Pons (tissue), 1 donor: ENCODE results near the gene MLLT1.
"Not testable (repeated sequence)": the region's sequence is repeated elsewhere in the genome, so short reads cannot be mapped to it uniquely, and the experiment has no call there.

Source experiments
- DNase-seq: peaks from one replicate; pipeline ENCODE4 v3.0.0-alpha.2; 2016; ENCODE audit warnings: low spot score

Gene MLLT1

GRCh38 chr19:6279931-6280591 is at the start of gene MLLT1:
TSS of gene MLLT1 (minus strand) at chr19:6279975. CDS start at chr19:6279784, 191 bp downstream.
- peak; percentile 93 for DNase-seq

- DNase-seq, result no peak
Observed at GRCh38 chr19:6326815-6327214, 47.0 kb upstream of the MLLT1 start.

GRCh38 chr19:6325614-6326013 is 45.8 kb upstream of the MLLT1 start:
- DNase-seq, result no peak

- no peak for DNase-seq
Observed at GRCh38 chr19:6324757-6325156, 45.0 kb upstream of the MLLT1 start.

GRCh38 chr19:6322284-6322683 is 42.5 kb upstream of the MLLT1 start:
- no peak for DNase-seq

GRCh38 chr19:6319376-6319775 is 39.6 kb upstream of the MLLT1 start:
- no peak for DNase-seq

GRCh38 chr19:6318772-6319171 is 39.0 kb upstream of the MLLT1 start:
- no peak for DNase-seq

GRCh38 chr19:6315646-6316045 is 35.9 kb upstream of the MLLT1 start:
- DNase-seq, result not testable (repeated sequence)

GRCh38 chr19:6313398-6313969 is 33.7 kb upstream of the MLLT1 start:
- no peak for DNase-seq

GRCh38 chr19:6312018-6312417 is 32.2 kb upstream of the MLLT1 start:
- DNase-seq, result no peak

- DNase-seq, result no peak
Observed at GRCh38 chr19:6298413-6298812, 18.6 kb upstream of the MLLT1 start.

GRCh38 chr19:6297202-6297601 is 17.4 kb upstream of the MLLT1 start:
- no peak for DNase-seq

GRCh38 chr19:6292006-6292405 is 12.2 kb upstream of the MLLT1 start:
- DNase-seq, result no peak

- no peak for DNase-seq
Observed at GRCh38 chr19:6288737-6289136, 9.0 kb upstream of the MLLT1 start.

- DNase-seq, result no peak
Observed at GRCh38 chr19:6287269-6287885, 7.6 kb upstream of the MLLT1 start.

- no peak for DNase-seq
Observed at GRCh38 chr19:6286676-6287075, 6.9 kb upstream of the MLLT1 start.

- not testable (repeated sequence) for DNase-seq
Observed at GRCh38 chr19:6282393-6282792, 2.6 kb upstream of the MLLT1 start.

GRCh38 chr19:6279620-6279930 is 200 bp downstream of the MLLT1 start:
- DNase-seq, result no peak

- no peak for DNase-seq
Observed at GRCh38 chr19:6278740-6279619, 795 bp downstream of the MLLT1 start.

- no peak for DNase-seq
Observed at GRCh38 chr19:6278051-6278450, 1.7 kb downstream of the MLLT1 start.

- no peak for DNase-seq
Observed at GRCh38 chr19:6276447-6276846, 3.3 kb downstream of the MLLT1 start.

GRCh38 chr19:6275170-6275744 is 4.5 kb downstream of the MLLT1 start:
- no peak for DNase-seq
